Osteoblast (primary cell): ENCODE measurements around the gene CSNK1A1. TPM values are rescaled to one million over a fixed set of nuclear protein-coding genes. Genes with fewer than 3 reads are reported as not detected.
"Not testable (repeated sequence)": the region's sequence is repeated elsewhere in the genome, so short reads cannot be mapped to it uniquely, and the experiment has no call there.

ENCODE experiments used
- DNase-seq: peaks from one replicate; pipeline ENCODE4 v3.0.0; 2011; ENCODE audit warnings: low spot score, mixed read lengths; ENCODE audit not compliant: insufficient read length; ENCODE audit errors: missing footprints
- H2AFZ ChIP-seq: 2 replicates; pipeline ENCODE4 v1.6.0; 2011; ENCODE audit warnings: mild to moderate bottlenecking, low read length
- H3K27ac ChIP-seq: 2 replicates; pipeline ENCODE4 v1.5.1; 2011; ENCODE audit warnings: mild to moderate bottlenecking, low read depth, low read length, moderate library complexity
- H3K27me3 ChIP-seq: 2 replicates; pipeline ENCODE4 v1.6.0; 2012; ENCODE audit warnings: mild to moderate bottlenecking, control low read depth, inconsistent platforms, low read length, moderate library complexity; ENCODE audit not compliant: insufficient read depth
- H3K36me3 ChIP-seq: 2 replicates; pipeline ENCODE4 v1.5.1; 2011; ENCODE audit warnings: mild to moderate bottlenecking, low read length, control low read depth, moderate library complexity; ENCODE audit not compliant: insufficient read depth
- H3K4me1 ChIP-seq: 2 replicates; pipeline ENCODE4 v1.5.1; 2011; ENCODE audit warnings: mild to moderate bottlenecking, low read length, control low read depth, moderate library complexity; ENCODE audit not compliant: insufficient read depth
- H3K4me2 ChIP-seq: 2 replicates; pipeline ENCODE4 v1.6.0; 2011; ENCODE audit warnings: mild to moderate bottlenecking, low read length; ENCODE audit not compliant: insufficient read depth
- H3K4me3 ChIP-seq: fragments of 200-600 bp; sonication (generic); 3 replicates; pipeline ENCODE4 v1.5.1; 2012; ENCODE audit warnings: mild to moderate bottlenecking, low read length, inconsistent platforms; ENCODE audit not compliant: insufficient read depth
- H3K79me2 ChIP-seq: 2 replicates; pipeline ENCODE4 v1.6.0; 2012; ENCODE audit warnings: mild to moderate bottlenecking, low read length, control low read depth, inconsistent platforms; ENCODE audit not compliant: insufficient read depth
- H3K9me3 ChIP-seq: 2 replicates; pipeline ENCODE4 v1.5.1; 2011; ENCODE audit warnings: low read depth, low read length, control low read depth
- H4K20me1 ChIP-seq: 2 replicates; pipeline ENCODE4 v1.6.0; 2012; ENCODE audit warnings: mild to moderate bottlenecking, low read length, control low read depth; ENCODE audit not compliant: insufficient read depth
- CTCF ChIP-seq: IDR thresholded peaks from 2 replicates; pipeline ENCODE4 v1.5.1; 2011; ENCODE audit warnings: mild to moderate bottlenecking, low read depth, low read length, moderate library complexity; ENCODE audit errors: extremely low read depth
- total RNA-seq: library from RNA; depleted of rRNA; stranded (reverse); fragments of >200 nt; gene quantifications from 2 replicates; pipeline ENCODE4 v1.2.3, GENCODE V29; 2012

CSNK1A1 gene
- total RNA-seq, 1 donor: 497 TPM

GRCh38 chr5:149572576-149573231, 21.5 kb upstream of the CSNK1A1 start:
- Histone ChIP-seq H3K36me3 (no peaks in the 10 kb centered on the region), H3K27ac (no peak overlapping the region), H3K4me1 (no peaks in the 10 kb centered on the region), H3K4me3 (no peak overlapping the region), H3K9me3 (no peaks in the 10 kb centered on the region), H3K4me2 (no peak overlapping the region), H4K20me1 (no peaks in the 10 kb centered on the region), H2AFZ (no peak overlapping the region), H3K79me2 (no peaks in the 10 kb centered on the region), H3K27me3 (no peaks in the 10 kb centered on the region)
- DNase-seq: no peak
- no peak for TF ChIP-seq CTCF

- Histone ChIP-seq H3K4me1 (no peaks in the 10 kb centered on the region), H3K27ac (no peak overlapping the region), H3K79me2 (no peaks in the 10 kb centered on the region), H3K27me3 (no peaks in the 10 kb centered on the region), H3K36me3 (no peaks in the 10 kb centered on the region), H3K9me3 (no peaks in the 10 kb centered on the region), H4K20me1 (no peaks in the 10 kb centered on the region), H3K4me2 (no peak overlapping the region), H2AFZ (no peak overlapping the region), H3K4me3 (no peak overlapping the region)
- no peak for DNase-seq
- no peak for TF ChIP-seq CTCF
Measured at GRCh38 chr5:149572170-149572569, 20.9 kb upstream of the CSNK1A1 start.

- Histone ChIP-seq H3K9me3 (no peaks in the 10 kb centered on the region), H3K27ac (no peak overlapping the region), H3K4me3 (no peak overlapping the region), H3K4me2 (no peak overlapping the region), H3K79me2 (no peaks in the 10 kb centered on the region), H3K4me1 (peaks cover 24% of the 10 kb centered on the region), H2AFZ (no peak overlapping the region), H4K20me1 (no peaks in the 10 kb centered on the region), H3K27me3 (no peaks in the 10 kb centered on the region), H3K36me3 (no peaks in the 10 kb centered on the region)
- DNase-seq: no peak
- no peak for TF ChIP-seq CTCF
Measured at GRCh38 chr5:149567226-149567625, 16.0 kb upstream of the CSNK1A1 start.

GRCh38 chr5:149564542-149565140, 13.4 kb upstream of the CSNK1A1 start:
- peak; percentile 59 for TF ChIP-seq CTCF
- not testable (repeated sequence) for H3K9me3 ChIP-seq, H3K4me3 ChIP-seq, H4K20me1 ChIP-seq, H3K27me3 ChIP-seq, H3K36me3 ChIP-seq, H2AFZ ChIP-seq, H3K79me2 ChIP-seq
- Histone ChIP-seq H3K4me1 (peaks cover 36% of the 10 kb centered on the region), H3K4me2 (peak overlapping the region; percentile 44), H3K27ac (peak overlapping the region; percentile 89)
- peak; percentile 84 for DNase-seq
